Stomach (tissue), 9 donors: ENCODE data around the gene NFE2L3. TPM values are rescaled to one million over a fixed set of nuclear protein-coding genes. Genes with fewer than 3 reads are reported as not detected.

Experiments used
- DNase-seq, 2 donors: peaks; one replicate each; pipeline versions ENCODE4 v3.0.0 to v3.0.0-alpha.2; 2013 to 2019
- H3K27ac ChIP-seq, 5 donors: fragments of 200-600 bp in 4 of 5; sonication (generic) in 4 of 5; one replicate each; pipeline ENCODE4 v1.5.1; 2013 to 2019; ENCODE audit warnings: mild to moderate bottlenecking in 1 of 5, moderate library complexity in 1 of 5
- H3K27me3 ChIP-seq, 3 donors: fragments of 200-600 bp; sonication (generic); one replicate each; pipeline ENCODE4 v1.5.1; 2017 to 2019; ENCODE audit warnings: mixed run types in 1 of 3
- H3K36me3 ChIP-seq, 4 donors: fragments of 200-600 bp; sonication (generic); 1 replicate in 3 of 4; 2 replicates in 1 of 4; pipeline ENCODE4 v1.5.1; 2016 to 2019
- H3K4me1 ChIP-seq, 4 donors: fragments of 200-600 bp; sonication (generic); one replicate each; pipeline ENCODE4 v1.5.1; 2016 to 2019
- H3K4me3 ChIP-seq, 4 donors: fragments of 200-600 bp; sonication (generic) in 3 of 4; one replicate each; pipeline ENCODE4 v1.5.1; 2016 to 2019; ENCODE audit warnings: mild to moderate bottlenecking in 1 of 4
- H3K9me3 ChIP-seq, 4 donors: fragments of 200-600 bp; sonication (generic); one replicate each; pipeline ENCODE4 v1.5.1; 2016 to 2019
- EP300 ChIP-seq: sonication (generic); formaldehyde crosslinking; IDR thresholded peaks from one replicate; pipeline ENCODE4 v1.6.1; 2017; ENCODE audit warnings: antibody characterized with exemption
- POLR2A ChIP-seq, 4 donors: fragments of 450-650 bp; IDR thresholded peaks; one replicate each; pipeline ENCODE4 v1.6.1; 2016; ENCODE audit warnings: antibody characterized with exemption in 4 of 4, control low read depth in 2 of 4, mild to moderate bottlenecking in 1 of 4, moderate library complexity in 1 of 4
- POLR2AphosphoS5 ChIP-seq, 3 donors: sonication (generic); formaldehyde crosslinking; IDR thresholded peaks; one replicate each; pipeline ENCODE4 v1.6.1; 2016; ENCODE audit warnings: antibody characterized with exemption in 3 of 3
- WGBS, 5 donors: extraction: QIAGEN DNeasy Blood & Tissue Kit in 3 of 5; methylation state at CpG; one replicate each; pipeline versions ENCODE4 v1.1.5 to v1.1.7; 2013 to 2018; 5-methylcytosine and 5-hydroxymethylcytosine counted together
- intact Hi-C: fragments of 100-400 bp; cut with DNase I; formaldehyde crosslinking; loops from one replicate; pipeline ENCODE4 v1.15.1; 2023; ENCODE audit warnings: low total_unique reads
- polyA plus RNA-seq, 3 donors: library from polyadenylated mRNA; stranded (reverse); fragments of 200-250 nt; gene quantifications; one replicate each; pipeline ENCODE4 v1.2.3, GENCODE V29; 2013
- total RNA-seq, 5 donors: library from RNA; depleted of rRNA; stranded (reverse); fragments of >200 nt; gene quantifications; one replicate each; pipeline versions ENCODE4 v1.1.0 to v1.2.3, GENCODE V29; 2014 to 2016
- TF ChIP-seq, protein P1 (sequence below), 7 experiments: fragments of 450-650 bp in 4 of 7; fragments of 200-600 bp in 3 of 7; sonication (generic) in 3 of 7; IDR thresholded peaks; one replicate each; pipeline ENCODE4 v1.5.1; 2016 to 2019; ENCODE audit warnings: antibody characterized with exemption in 7 of 7, control low read depth in 2 of 7, mild to moderate bottlenecking in 1 of 7
- donor health status: healthy with polysubstance abuse.
- donor health status: Bipolar disorder and iron deficiency.
- donor health status: healthy.

NFE2L3 gene
- total and polyA plus RNA-seq, 8 donors, result 1.4 to 7.7 (median 4.9) TPM; not detected in 1

- intact Hi-C loops, result no loop called here
- Histone ChIP-seq H3K36me3 (no peaks in the 10 kb centered on the region), H3K9me3 (no peaks in the 10 kb centered on the region), H3K27ac (no peak overlapping the region), H3K4me1 (no peaks in the 10 kb centered on the region), H3K4me3 (no peak overlapping the region), H3K27me3 (no peaks in the 10 kb centered on the region)
- 87 to 100% (median 94%) methylated on average over 1 of the region's 1 CpG for whole genome bisulfite sequencing, 5 donors
- no peak for DNase-seq
- TF ChIP-seq, protein P1, sequence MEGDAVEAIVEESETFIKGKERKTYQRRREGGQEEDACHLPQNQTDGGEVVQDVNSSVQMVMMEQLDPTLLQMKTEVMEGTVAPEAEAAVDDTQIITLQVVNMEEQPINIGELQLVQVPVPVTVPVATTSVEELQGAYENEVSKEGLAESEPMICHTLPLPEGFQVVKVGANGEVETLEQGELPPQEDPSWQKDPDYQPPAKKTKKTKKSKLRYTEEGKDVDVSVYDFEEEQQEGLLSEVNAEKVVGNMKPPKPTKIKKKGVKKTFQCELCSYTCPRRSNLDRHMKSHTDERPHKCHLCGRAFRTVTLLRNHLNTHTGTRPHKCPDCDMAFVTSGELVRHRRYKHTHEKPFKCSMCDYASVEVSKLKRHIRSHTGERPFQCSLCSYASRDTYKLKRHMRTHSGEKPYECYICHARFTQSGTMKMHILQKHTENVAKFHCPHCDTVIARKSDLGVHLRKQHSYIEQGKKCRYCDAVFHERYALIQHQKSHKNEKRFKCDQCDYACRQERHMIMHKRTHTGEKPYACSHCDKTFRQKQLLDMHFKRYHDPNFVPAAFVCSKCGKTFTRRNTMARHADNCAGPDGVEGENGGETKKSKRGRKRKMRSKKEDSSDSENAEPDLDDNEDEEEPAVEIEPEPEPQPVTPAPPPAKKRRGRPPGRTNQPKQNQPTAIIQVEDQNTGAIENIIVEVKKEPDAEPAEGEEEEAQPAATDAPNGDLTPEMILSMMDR (IDR thresholded peaks at IDR 0.05), result no peak
- no peak for TF ChIP-seq POLR2A (IDR thresholded peaks at IDR 0.05)
- no peak for TF ChIP-seq POLR2AphosphoS5 (IDR thresholded peaks at IDR 0.05)
These were observed 16.4 kb upstream of the NFE2L3 start for GRCh38 chr7:26135551-26135950.

DNA sequence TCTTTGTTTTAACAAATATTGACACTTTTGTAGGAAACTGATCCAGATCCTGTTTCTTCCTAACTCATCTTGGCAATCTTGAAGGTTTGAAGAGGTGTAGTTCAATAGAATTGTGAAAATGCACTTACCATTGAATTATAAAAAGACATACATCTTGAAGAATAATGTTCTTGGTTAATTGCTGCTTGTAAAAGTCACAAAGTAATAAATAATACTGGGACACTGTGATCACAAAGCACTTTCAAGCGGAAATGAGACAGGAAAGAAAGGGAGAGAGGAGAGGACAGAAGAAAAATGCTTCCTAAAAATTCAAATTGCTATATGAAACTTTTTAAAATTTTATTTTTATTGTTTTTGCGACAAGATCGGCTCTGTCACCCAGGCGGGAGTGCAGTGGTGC lies 15.2 kb upstream of the NFE2L3 start:
- WGBS, 5 donors, result 85 to 94% (median 91%) methylated on average over 4 of the region's 4 CpGs
- DNase-seq, result no peak
- TF ChIP-seq EP300 (no peak), POLR2A (IDR thresholded peaks at IDR 0.05) (no peak), POLR2AphosphoS5 (IDR thresholded peaks at IDR 0.05) (no peak)
- TF ChIP-seq, protein P1 (IDR thresholded peaks at IDR 0.05), result no peak
- intact Hi-C loops, result no loop called here
- no peaks in the 10 kb centered on the region for H3K27me3 ChIP-seq
- peaks cover 0 to 1% (median 0%) of the 10 kb centered on the region in 4 donors for H3K4me1 ChIP-seq
- no peak overlapping the region for H3K27ac ChIP-seq
- H3K36me3 ChIP-seq, result no peaks in the 10 kb centered on the region
- H3K4me3 ChIP-seq, result no peak overlapping the region
- H3K9me3 ChIP-seq, result no peaks in the 10 kb centered on the region

DNA sequence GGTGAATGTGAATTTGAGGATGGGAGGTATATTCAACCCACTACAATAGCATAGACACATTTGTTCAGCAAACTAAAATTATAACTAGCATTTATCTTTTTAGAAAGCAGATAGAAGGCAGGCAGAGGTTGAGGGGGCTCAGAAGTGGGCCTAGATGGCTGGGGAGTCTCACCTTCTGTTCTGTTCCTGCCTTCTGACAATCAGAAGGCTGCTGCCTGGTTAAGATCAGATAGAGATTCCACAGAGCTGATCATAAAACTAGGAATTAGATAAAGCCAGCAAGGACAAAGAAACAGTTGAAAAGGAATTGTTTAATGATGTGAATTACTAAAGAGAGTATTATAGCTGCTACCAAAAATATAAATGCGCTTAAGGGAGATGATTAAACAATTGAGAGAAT lies 11.6 kb upstream of the NFE2L3 start:
- Histone ChIP-seq H3K27me3 (no peaks in the 10 kb centered on the region), H3K36me3 (no peaks in the 10 kb centered on the region), H3K4me1 (peaks cover 0 to 3% (median 0%) of the 10 kb centered on the region in 4 donors), H3K27ac (no peak overlapping the region), H3K9me3 (no peaks in the 10 kb centered on the region), H3K4me3 (no peak overlapping the region)
- DNase-seq, result no peak
- intact Hi-C loops, result no loop called here
- TF ChIP-seq EP300 (no peak), POLR2A (IDR thresholded peaks at IDR 0.05) (no peak), POLR2AphosphoS5 (IDR thresholded peaks at IDR 0.05) (no peak)
- TF ChIP-seq, protein P1 (IDR thresholded peaks at IDR 0.05), result no peak
- 95 to 98% (median 97%) methylated on average over 1 of the region's 1 CpG for WGBS, 5 donors

GRCh38 chr7:26141077-26141476 lies 10.9 kb upstream of the NFE2L3 start:
- TF ChIP-seq POLR2A (IDR thresholded peaks at IDR 0.05), result no peak
- no peak for TF ChIP-seq EP300
- TF ChIP-seq, protein P1 (IDR thresholded peaks at IDR 0.05), result no peak
- no peak for TF ChIP-seq POLR2AphosphoS5 (IDR thresholded peaks at IDR 0.05)
- intact Hi-C loops, result no loop called here
- H3K27me3 ChIP-seq, result no peaks in the 10 kb centered on the region
- H3K4me3 ChIP-seq, result no peak overlapping the region
- no peaks in the 10 kb centered on the region for H3K9me3 ChIP-seq
- peaks cover 0 to 3% (median 0%) of the 10 kb centered on the region in 4 donors for H3K4me1 ChIP-seq
- DNase-seq, result no peak
- no peaks in the 10 kb centered on the region for H3K36me3 ChIP-seq
- H3K27ac ChIP-seq, result no peak overlapping the region
- 79 to 98% (median 93%) methylated on average over 2 of the region's 2 CpGs for WGBS, 5 donors
